K562 treated with DMSO at 1 percent for 4 hours (cell line): ENCODE data around the gene TMEM74B. TPM values are rescaled to one million over a fixed set of nuclear protein-coding genes. Genes with fewer than 3 reads are reported as not detected.

Experiments
- total RNA-seq: library from RNA; unstranded; fragments of 300-600 nt; gene quantifications from 2 replicates; pipeline ENCODE4 v1.2.3, GENCODE V29; 2022; ENCODE audit not compliant: insufficient read depth

TMEM74B gene
- 6.3 and 12.3 TPM in 2 replicates for total RNA-seq

DNA sequence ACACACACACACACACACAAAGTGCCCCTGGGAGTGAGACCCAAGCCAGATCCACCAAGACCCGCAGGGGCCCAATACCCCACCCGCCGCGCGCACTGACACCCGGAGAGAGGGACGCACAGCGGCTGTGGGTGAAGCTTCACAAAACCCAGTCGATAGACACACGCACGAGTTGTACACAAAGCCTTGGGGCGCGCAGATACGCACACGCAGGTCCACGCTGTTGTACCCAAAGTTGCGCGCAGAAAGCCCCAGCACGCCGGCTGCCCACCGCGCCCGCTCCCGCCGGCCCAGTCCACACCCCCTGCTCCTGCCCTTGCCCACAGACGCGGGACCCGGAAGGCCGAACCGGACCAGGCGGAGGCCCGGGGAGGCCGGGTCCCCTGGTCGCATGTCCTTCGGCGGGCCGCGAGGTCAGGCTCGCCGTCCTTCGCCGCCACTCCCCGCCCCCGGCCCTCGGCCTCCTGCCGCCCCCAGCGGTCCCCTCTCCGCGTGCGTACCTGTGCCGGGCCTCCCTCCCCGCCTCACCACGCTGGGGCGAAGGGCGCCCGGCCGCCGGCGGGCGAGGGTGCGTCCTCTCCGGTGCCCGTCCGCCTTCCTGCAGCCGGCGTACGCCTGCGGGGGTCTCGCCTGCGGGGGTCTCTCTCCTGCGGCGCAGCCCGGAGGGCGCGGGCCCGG is at the start of gene TMEM74B:
Gene TMEM74B, minus strand, starts transcription at position 344 of the 678 bp plus-strand sequence. CDS start 1,180 bp downstream, outside the sequence.

DNA sequence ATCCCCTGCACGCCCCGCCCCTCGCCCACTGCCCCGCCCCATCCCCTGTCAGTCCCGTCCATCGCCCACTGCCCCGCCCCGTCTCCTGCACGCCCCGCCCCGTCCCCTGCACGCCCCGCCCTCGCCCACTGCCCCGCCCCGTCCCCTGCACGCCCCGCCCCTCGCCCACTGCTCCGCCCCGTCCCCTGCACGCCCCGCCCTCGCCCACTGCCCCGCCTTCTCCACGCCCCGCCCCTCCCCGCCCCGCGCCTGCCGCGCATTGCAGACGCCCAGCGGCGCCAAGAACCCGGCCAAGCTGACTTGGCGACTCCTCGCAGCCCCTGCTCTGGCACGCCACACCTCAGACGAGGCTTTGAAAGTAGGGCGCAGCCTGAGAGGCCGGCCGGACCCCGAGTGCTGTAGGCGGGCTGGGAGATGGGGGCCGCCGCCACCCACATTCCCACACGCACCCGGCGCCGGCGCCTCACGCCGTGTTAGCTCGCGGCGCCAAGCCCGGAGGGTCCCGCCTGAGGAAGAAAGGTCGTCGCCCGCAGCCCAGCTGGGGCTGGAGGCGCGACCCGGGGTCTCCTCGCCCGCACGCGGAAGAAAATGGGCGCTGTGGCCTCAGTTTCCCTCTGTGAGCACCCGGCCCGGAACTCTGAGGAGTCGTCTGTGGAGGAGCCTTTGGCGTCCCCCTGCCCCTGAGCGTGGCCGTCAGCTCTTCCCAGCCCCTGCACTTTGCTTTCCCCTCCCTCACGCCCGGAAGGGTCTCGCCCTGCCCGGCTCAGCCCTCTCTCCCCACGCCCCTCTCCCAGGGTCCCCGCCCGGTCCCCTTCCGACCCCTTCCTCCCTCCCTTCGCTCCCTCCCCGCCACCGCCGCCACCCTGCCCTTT is 41.2 kb upstream of the TMEM74B start, which contains the start of gene RAD21L1:
Gene RAD21L1, plus strand, starts transcription at position 262 of the 872 bp plus-strand sequence. CDS start 2,410 bp downstream, outside the sequence.

DNA sequence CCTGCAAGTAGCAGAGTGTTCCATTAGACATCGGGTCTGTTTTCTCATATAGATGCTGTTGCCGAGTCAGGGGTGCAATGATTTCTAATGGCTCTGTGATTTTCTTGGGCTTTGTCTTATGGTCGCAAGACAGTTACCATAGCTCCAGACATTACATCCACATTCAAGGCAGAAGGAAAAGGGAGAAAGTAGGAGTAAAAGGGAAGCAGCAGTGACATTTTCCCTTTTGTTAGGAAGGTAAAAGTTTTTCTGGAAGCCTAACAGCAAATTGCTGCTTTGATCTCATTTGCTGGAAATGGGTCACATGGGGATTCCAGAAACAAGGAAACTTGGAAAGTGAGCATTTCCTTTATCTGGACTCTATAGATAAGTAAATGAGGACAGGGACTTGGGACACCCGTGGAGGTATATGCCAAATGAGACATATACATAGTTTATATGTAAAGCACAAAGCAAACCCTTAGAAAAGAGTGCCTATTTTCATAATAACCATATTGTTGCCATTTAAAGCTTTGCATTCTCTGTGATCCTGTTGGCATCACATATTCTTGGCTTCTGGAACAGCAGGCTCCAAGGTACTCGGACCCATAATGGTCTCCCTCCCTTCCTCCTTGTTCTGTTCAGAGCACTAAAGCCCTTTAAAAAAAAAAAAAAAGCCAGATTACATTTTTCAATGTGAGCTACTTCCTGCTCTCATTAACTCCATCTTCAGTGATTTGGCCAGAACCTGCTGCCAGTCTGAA is 18.2 kb upstream of the TMEM74B start, which contains the start of gene C20orf202:
Gene C20orf202, plus strand, starts transcription at position 693 of the 743 bp plus-strand sequence. CDS start 132 bp downstream, outside the sequence.

Other genes with a start within 250 kb of the TMEM74B start
- gene RSPO4, start 182.7 kb downstream of the TMEM74B start, total RNA-seq, result not detected in 2 replicates
- 48.8 and 53.9 TPM in 2 replicates for gene PSMF1, start 66.4 kb downstream of the TMEM74B start, total RNA-seq
- gene C20orf202, start 18.5 kb upstream of the TMEM74B start, total RNA-seq, result 0.41 TPM in 1 of 2 replicates, not detected in the other
- not detected in 2 replicates for gene RAD21L1, start 41.1 kb upstream of the TMEM74B start, total RNA-seq
- gene SNPH, start 81.3 kb upstream of the TMEM74B start, total RNA-seq, result 0.76 and 1.6 TPM in 2 replicates
- 1.7 and 2.4 TPM in 2 replicates for gene SDCBP2, start 144.2 kb upstream of the TMEM74B start, total RNA-seq
- 195 and 216 TPM in 2 replicates for gene FKBP1A, start 208.1 kb upstream of the TMEM74B start, total RNA-seq